SK-N-MC (cell line): Measurements from ENCODE around the gene GOLT1A.

Experiments used
- EZH2 ChIP-seq: fragments of 200-600 bp; sonication (generic); IDR thresholded peaks from one replicate; pipeline ENCODE4 v1.6.1; 2017; ENCODE audit warnings: antibody characterized with exemption
- FOXP2 ChIP-seq: optimal IDR thresholded peaks from 2 replicates; pipeline ENCODE3; 2011; ENCODE audit warnings: mild to moderate bottlenecking, moderate library complexity; ENCODE audit not compliant: insufficient read depth; ENCODE audit errors: extremely low read length, control extremely low read depth
- POLR2AphosphoS5 ChIP-seq: IDR thresholded peaks from 2 replicates; pipeline ENCODE4 v1.6.1; 2012; ENCODE audit warnings: mild to moderate bottlenecking, low read depth, low read length, borderline replicate concordance

- TF ChIP-seq EZH2: no peak
- no peak for TF ChIP-seq POLR2AphosphoS5
- TF ChIP-seq FOXP2: no peak
Measured at GRCh38 chr1:204172404-204173029, 41.3 kb downstream of the GOLT1A start.
